K562 (cell line): ENCODE results near the gene KCTD15. TPM values are rescaled to one million over a fixed set of nuclear protein-coding genes. Genes with fewer than 3 reads are reported as not detected.

Source experiments
- ARID2 ChIP-seq: fragments of 450-650 bp; IDR thresholded peaks from 2 replicates; pipeline ENCODE4 v1.6.1; 2017; ENCODE audit warnings: antibody characterized with exemption, mild to moderate bottlenecking
- CAMTA2 ChIP-seq: fragments of 250-450 bp; sonication (Bioruptor Pico); conservative IDR thresholded peaks from 2 replicates; pipeline ENCODE4 v1.5.1; 2022
- CBFA2T3 ChIP-seq: fragments of 450-650 bp; IDR thresholded peaks from 2 replicates; pipeline ENCODE4 v1.6.1; 2017
- CEBPB ChIP-seq: fragments of 450-650 bp; IDR thresholded peaks from 2 replicates; pipeline ENCODE4 v1.6.1; 2016; ENCODE audit warnings: missing genetic modification characterization, missing compliant biosample characterization
- COPS2 ChIP-seq: fragments of 450-650 bp; conservative IDR thresholded peaks from 2 replicates; pipeline ENCODE4 v1.6.1; 2016; ENCODE audit warnings: mild to moderate bottlenecking, moderate library complexity
- FOXP1 ChIP-seq: sonication (generic); formaldehyde crosslinking; IDR thresholded peaks from 2 replicates; pipeline ENCODE4 v1.8.0; 2022; ENCODE audit warnings: mild to moderate bottlenecking, missing genetic modification reagents
- HMG20B ChIP-seq: fragments of 250-450 bp; sonication (Bioruptor Pico); IDR thresholded peaks from 2 replicates; pipeline ENCODE4 v1.5.0; 2021; ENCODE audit warnings: mild to moderate bottlenecking
- NFYB ChIP-seq: IDR thresholded peaks from 2 replicates; pipeline ENCODE4 v1.6.1; 2011; ENCODE audit warnings: mild to moderate bottlenecking, moderate library complexity; ENCODE audit not compliant: insufficient read length; ENCODE audit errors: extremely low read depth
- NRF1 ChIP-seq, 2 experiments: fragments of 450-650 bp; IDR thresholded peaks in 1 of 2; conservative IDR thresholded peaks in 1 of 2; 2 replicates each; pipeline ENCODE4 v1.6.1; 2014; ENCODE audit warnings: mild to moderate bottlenecking in 2 of 2
- RBFOX2 ChIP-seq: fragments of 200-400 bp; formaldehyde crosslinking; IDR thresholded peaks from 2 replicates; pipeline ENCODE4 v1.6.1; 2017; ENCODE audit warnings: low read depth, mild to moderate bottlenecking, low read length, moderate library complexity
- STAG1 ChIP-seq: sonication (generic); formaldehyde crosslinking; IDR thresholded peaks from 2 replicates; pipeline ENCODE4 v1.5.0; 2020; ENCODE audit warnings: missing genetic modification reagents, borderline replicate concordance
- TRIM28 ChIP-seq: fragments of 450-650 bp; IDR thresholded peaks from 2 replicates; pipeline ENCODE4 v1.6.1; 2017
- ZBTB1 ChIP-seq: sonication (generic); formaldehyde crosslinking; IDR thresholded peaks from 2 replicates; pipeline ENCODE4 v1.8.1; 2023; ENCODE audit warnings: missing genetic modification reagents, low read depth, mild to moderate bottlenecking, borderline replicate concordance
- ZNF23 ChIP-seq: fragments of 250-450 bp; sonication (Bioruptor Pico); IDR thresholded peaks from 2 replicates; pipeline ENCODE4 v1.4.0; 2020; ENCODE audit warnings: mild to moderate bottlenecking
- ZNF282 ChIP-seq: sonication (generic); formaldehyde crosslinking; IDR thresholded peaks from 2 replicates; pipeline ENCODE4 v1.8.1; 2023; ENCODE audit warnings: missing genetic modification reagents
- ZNF717 ChIP-seq: fragments of 250-450 bp; sonication (Bioruptor Pico); IDR thresholded peaks from 2 replicates; pipeline ENCODE4 v1.5.0; 2021
- ZSCAN32 ChIP-seq: fragments of 450-650 bp; formaldehyde crosslinking; IDR thresholded peaks from 2 replicates; pipeline ENCODE4 v1.4.0; 2020; ENCODE audit warnings: mild to moderate bottlenecking, moderate library complexity
- polyA plus RNA-seq, 8 experiments: library from polyadenylated mRNA; depleted of rRNA in 4 of 8; stranded (reverse) in 5 of 8; unstranded in 3 of 8; fragments of >200 nt; fragmentation: Nextera tagmentation in 2 of 8; fragmentation: Illumina TruSeq in 1 of 8; extraction: Ambion mirVana in 2 of 8; extraction: Trizol in 1 of 8; gene quantifications; 2 replicates each; pipeline versions ENCODE4 v1.2.1 to v1.2.3, GENCODE V29; 2011 to 2014; ENCODE audit warnings: inconsistent platforms in 1 of 8, missing spikeins in 1 of 8
- total RNA-seq, 7 experiments: library from RNA; depleted of rRNA in 6 of 7; stranded (reverse); fragments of >200 nt in 6 of 7; fragmentation: Illumina TruSeq in 2 of 7; extraction: Trizol in 2 of 7; gene quantifications; 2 replicates each; pipeline versions ENCODE4 v1.2.1 to v1.2.3, GENCODE V29; 2011 to 2021; ENCODE audit warnings: low replicate concordance in 1 of 7
- TF ChIP-seq, protein P1 (sequence below): fragments of 450-650 bp; formaldehyde crosslinking; IDR thresholded peaks from 2 replicates; pipeline ENCODE4 v1.4.0; 2020; ENCODE audit warnings: mild to moderate bottlenecking, moderate library complexity
- TF ChIP-seq, protein P2 (sequence below): fragments of 450-650 bp; IDR thresholded peaks from 2 replicates; pipeline ENCODE4 v1.6.1; 2016; ENCODE audit warnings: missing biosample characterization, missing genetic modification characterization
- TF ChIP-seq, protein P3 (sequence below): sonication (generic); formaldehyde crosslinking; IDR thresholded peaks from 2 replicates; pipeline ENCODE4 v1.8.0; 2022; ENCODE audit warnings: mild to moderate bottlenecking, missing genetic modification reagents
- TF ChIP-seq, protein P4 (sequence below): IDR thresholded peaks from 2 replicates; pipeline ENCODE4 v1.6.1; 2014; ENCODE audit warnings: antibody characterized with exemption
- TF ChIP-seq, protein P5 (sequence below): fragments of 250-450 bp; sonication (Bioruptor Pico); IDR thresholded peaks from 2 replicates; pipeline ENCODE4 v1.5.0; 2021; ENCODE audit warnings: mild to moderate bottlenecking, borderline replicate concordance

KCTD15 gene
- total and polyA plus RNA-seq, 9 of the 15 experiments (the other 6 are each of a cell fraction or from before 2014, with no cell fraction given), result 1.7 to 49.0 (median 11.8) TPM

DNA sequence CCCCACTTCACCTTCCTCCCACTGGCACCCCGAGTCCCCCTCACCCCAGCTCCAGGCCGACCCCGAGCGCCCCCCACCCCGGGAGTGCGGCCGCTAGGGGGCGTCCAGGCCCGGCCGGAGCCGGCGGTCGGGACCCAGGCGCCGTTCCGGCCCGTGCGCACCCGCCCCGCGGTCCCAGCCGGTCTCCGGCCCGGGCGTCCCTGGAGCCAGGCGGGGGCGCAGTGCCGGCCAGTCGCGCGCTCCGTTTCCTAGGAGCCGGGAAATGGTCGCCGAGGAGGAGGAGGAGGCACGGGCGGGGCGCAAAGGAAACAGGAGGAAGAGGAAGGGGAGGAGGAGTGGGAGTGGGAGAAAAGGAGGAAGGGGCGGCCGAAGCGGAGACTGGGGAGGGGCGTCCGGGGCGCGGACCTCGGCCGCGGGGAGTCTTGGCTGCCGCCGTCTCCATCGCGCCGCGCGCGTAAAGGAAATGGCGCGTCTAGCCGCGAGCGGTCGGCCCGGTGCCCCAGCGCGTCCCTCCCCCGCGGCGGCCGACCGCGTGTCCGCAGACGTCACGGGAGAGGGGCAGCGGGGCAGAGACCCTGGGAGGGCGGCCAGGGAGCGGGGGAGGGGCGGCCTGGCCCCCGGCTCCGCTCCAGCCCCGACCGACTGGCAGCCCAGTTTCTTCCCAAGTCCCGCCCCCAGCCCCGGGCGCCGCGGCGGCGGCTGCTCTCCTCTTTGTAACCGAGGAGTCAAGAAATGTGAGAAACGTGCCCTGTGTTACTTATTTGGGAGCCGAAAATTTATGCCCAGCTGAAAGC, 1.1 kb upstream of the KCTD15 start (continued):
- no peak for TF ChIP-seq ARID2
- TF ChIP-seq, protein P1, sequence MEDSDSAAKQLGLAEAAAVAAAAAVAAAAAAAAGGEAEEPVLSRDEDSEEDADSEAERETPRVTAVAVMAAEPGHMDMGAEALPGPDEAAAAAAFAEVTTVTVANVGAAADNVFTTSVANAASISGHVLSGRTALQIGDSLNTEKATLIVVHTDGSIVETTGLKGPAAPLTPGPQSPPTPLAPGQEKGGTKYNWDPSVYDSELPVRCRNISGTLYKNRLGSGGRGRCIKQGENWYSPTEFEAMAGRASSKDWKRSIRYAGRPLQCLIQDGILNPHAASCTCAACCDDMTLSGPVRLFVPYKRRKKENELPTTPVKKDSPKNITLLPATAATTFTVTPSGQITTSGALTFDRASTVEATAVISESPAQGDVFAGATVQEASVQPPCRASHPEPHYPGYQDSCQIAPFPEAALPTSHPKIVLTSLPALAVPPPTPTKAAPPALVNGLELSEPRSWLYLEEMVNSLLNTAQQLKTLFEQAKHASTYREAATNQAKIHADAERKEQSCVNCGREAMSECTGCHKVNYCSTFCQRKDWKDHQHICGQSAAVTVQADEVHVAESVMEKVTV (CRISPR knock-in tag), result no peak
- peak; percentile 32; the same call in 1 of the 2 replicates for TF ChIP-seq ZBTB1
- TF ChIP-seq HMG20B (CRISPR knock-in tag), result no peak
- TF ChIP-seq, protein P2, sequence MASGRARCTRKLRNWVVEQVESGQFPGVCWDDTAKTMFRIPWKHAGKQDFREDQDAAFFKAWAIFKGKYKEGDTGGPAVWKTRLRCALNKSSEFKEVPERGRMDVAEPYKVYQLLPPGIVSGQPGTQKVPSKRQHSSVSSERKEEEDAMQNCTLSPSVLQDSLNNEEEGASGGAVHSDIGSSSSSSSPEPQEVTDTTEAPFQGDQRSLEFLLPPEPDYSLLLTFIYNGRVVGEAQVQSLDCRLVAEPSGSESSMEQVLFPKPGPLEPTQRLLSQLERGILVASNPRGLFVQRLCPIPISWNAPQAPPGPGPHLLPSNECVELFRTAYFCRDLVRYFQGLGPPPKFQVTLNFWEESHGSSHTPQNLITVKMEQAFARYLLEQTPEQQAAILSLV (tag), result no peak
- no peak for TF ChIP-seq CEBPB
- no peak for TF ChIP-seq CBFA2T3
- no peak for TF ChIP-seq ZNF23
- TF ChIP-seq ZSCAN32 (CRISPR knock-in tag), result no peak
- no peak for TF ChIP-seq ZNF717 (CRISPR knock-in tag)
- TF ChIP-seq RBFOX2, result peak; percentile 89
- TF ChIP-seq NRF1 (conservative IDR thresholded peaks at IDR 0.05 in 1 of 2, IDR thresholded peaks at IDR 0.05 in 1 of 2), result peak; percentile 71 to 78; a peak in 3 of 4 replicates
- TF ChIP-seq, protein P3, sequence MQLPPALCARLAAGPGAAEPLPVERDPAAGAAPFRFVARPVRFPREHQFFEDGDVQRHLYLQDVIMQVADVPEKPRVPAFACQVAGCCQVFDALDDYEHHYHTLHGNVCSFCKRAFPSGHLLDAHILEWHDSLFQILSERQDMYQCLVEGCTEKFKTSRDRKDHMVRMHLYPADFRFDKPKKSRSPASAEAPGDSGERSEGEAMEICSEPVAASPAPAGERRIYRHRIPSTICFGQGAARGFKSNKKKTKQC (CRISPR knock-in tag), result no peak
- no peak for TF ChIP-seq COPS2
- TF ChIP-seq CAMTA2, result no peak
- no peak for TF ChIP-seq TRIM28
- TF ChIP-seq, protein P4, sequence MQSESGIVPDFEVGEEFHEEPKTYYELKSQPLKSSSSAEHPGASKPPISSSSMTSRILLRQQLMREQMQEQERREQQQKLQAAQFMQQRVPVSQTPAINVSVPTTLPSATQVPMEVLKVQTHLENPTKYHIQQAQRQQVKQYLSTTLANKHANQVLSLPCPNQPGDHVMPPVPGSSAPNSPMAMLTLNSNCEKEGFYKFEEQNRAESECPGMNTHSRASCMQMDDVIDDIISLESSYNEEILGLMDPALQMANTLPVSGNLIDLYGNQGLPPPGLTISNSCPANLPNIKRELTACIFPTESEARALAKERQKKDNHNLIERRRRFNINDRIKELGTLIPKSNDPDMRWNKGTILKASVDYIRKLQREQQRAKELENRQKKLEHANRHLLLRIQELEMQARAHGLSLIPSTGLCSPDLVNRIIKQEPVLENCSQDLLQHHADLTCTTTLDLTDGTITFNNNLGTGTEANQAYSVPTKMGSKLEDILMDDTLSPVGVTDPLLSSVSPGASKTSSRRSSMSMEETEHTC, result no peak
- TF ChIP-seq NFYB, result no peak
- TF ChIP-seq ZNF282 (CRISPR knock-in tag), result 0 out of 2 replicates have a peak, but pooled peaks have one; percentile 27
- TF ChIP-seq FOXP1 (CRISPR knock-in tag), result no peak
- no peak for TF ChIP-seq STAG1 (CRISPR knock-in tag)
- TF ChIP-seq, protein P5, sequence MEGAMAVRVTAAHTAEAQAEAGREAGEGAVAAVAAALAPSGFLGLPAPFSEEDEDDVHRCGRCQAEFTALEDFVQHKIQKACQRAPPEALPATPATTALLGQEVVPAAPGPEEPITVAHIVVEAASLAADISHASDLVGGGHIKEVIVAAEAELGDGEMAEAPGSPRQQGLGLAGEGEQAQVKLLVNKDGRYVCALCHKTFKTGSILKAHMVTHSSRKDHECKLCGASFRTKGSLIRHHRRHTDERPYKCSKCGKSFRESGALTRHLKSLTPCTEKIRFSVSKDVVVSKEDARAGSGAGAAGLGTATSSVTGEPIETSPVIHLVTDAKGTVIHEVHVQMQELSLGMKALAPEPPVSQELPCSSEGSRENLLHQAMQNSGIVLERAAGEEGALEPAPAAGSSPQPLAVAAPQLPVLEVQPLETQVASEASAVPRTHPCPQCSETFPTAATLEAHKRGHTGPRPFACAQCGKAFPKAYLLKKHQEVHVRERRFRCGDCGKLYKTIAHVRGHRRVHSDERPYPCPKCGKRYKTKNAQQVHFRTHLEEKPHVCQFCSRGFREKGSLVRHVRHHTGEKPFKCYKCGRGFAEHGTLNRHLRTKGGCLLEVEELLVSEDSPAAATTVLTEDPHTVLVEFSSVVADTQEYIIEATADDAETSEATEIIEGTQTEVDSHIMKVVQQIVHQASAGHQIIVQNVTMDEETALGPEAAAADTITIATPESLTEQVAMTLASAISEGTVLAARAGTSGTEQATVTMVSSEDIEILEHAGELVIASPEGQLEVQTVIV (CRISPR knock-in tag), result no peak
